Stimulated activated CD8-positive, alpha-beta memory T cell treated with anti-CD3 and anti-CD28 coated beads, Interleukin-15, amount 100 ng/mL, for 1 hour (primary cell): ENCODE data around the gene RCAN3.

Source experiments
- DNase-seq: peaks from one replicate; pipeline ENCODE4 v3.0.0-alpha.2; 2020; ENCODE audit warnings: low read depth

Gene RCAN3

DNA sequence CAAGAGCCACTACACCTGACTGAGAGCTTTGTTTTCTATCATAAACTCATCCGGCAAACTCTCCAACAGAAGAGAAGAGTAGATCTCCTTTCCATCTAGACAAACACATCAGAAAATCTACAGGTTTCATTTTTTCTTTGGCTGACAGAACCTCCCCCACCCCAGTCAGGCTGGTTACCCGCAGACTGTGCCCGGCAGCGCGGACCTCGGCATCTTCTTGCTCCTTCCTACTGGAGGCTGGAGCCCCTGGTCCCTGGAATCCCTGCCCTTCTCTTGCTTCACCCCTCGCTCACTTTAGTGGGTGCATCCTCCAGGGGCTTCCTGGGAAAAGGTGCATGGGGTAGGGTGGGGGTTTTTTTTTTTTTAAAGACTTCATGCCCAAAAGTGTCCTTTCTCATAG lies 76.2 kb downstream of the RCAN3 start:
- DNase-seq = no peak

- DNase-seq = no peak
Measured at GRCh38 chr1:24580756-24581155, 78.1 kb downstream of the RCAN3 start.

DNA sequence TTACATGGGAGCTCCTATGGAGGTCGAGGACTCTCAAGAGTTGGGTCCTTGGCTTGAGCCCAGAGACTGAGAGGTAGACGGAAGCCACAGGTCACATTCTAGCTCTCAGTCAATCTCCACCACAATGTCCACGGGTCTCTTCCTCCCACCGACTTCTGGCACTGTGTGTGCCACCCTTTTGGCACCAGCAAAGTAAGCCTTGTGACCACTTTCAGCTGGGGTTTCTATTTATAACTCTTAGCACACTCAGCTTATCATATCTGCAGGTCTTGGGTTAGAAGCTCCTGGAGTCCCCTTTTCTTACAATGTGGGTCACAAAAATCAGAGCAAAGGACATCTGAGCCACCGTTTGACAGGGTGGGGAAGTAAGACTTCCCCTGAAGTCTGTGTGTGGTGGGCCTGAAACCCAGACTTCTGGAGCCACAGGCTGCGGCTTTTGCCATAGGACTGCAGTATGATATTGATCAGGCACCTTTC lies 81.6 kb downstream of the RCAN3 start:
- DNase-seq = no peak

DNA sequence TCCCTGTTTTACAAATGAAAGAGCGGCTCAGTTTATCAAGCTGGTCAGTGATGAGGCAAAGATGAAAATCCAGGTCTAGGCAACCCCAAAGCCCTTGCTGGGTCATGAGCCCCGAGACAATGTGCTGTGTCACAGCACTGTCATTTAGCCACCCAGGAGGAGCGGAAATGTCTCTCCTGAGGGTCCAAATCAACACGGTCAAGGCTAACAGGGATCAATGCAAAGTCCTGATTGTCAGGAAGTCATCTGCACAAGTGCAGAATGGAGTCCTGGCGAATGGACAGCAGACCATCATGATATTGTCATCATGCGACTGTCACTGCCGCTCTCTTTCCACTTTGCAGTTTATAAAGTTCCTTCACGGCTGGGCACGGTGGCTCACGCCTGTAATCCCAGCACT lies 83.5 kb downstream of the RCAN3 start:
- no peak for DNase-seq

GRCh38 chr1:24586970-24587820 lies 84.6 kb downstream of the RCAN3 start:
- peak; percentile 17 for DNase-seq

DNA sequence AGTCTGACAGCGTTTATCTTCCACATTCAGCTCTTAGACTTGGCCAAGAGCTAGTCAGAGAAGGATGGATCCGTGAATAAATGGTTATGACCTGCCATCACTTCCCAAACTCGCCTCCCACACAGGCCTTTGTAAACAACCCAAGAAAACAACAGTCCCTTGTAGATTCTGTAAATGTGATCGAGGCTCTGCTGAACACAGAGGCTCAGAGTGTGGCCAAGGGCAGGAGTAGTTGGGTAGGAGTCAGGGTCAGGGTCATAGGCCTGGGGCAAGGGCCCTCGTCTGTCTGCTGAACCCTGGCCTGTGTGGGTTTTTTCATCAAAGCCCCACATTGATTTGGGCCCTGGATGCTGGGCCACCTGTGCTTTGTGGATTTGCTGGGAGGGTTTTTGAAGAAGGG lies 85.9 kb downstream of the RCAN3 start:
- no peak for DNase-seq

DNA sequence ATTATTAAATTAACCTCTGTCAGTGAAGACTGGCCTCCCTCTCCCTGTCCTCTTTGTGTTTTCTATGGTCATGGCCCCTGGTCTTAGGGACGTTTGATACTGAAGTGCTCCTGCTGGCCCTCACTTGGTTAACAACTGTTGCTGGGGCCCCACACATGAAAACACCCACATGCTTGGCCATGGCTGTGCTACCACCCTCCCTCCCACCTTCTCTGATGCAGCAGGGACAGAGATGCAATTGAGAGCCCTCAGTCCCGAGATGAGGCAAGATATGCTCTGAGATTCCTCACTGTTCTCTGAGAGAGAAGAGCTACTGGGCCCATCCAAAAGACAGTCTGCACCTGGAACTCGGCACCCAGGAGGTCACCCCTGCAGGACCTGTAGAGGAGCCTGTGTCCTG lies 86.6 kb downstream of the RCAN3 start:
- no peak for DNase-seq
